AG04449 (cell line): ENCODE results near the gene TNFRSF21.

Experiments
- CTCF ChIA-PET: fragments of 350-600 bp; formaldehyde crosslinking; extraction: SDS; loops from one replicate; lab custom pipeline; 2021; ENCODE audit warnings: antibody characterized with exemption; lab: Yijun Ruan, JAX
- POLR2A ChIA-PET: fragments of 400-600, 350-600 bp; formaldehyde crosslinking; extraction: SDS; loops from one replicate; lab custom pipeline; 2020; ENCODE audit warnings: antibody characterized with exemption, inconsistent platforms; lab: Yijun Ruan, JAX
- DNase-seq: peaks from one replicate; pipeline ENCODE4 v3.0.0-alpha.2; 2010; ENCODE audit warnings: low read depth, low spot score
- H3K4me3 ChIP-seq: 2 replicates; pipeline ENCODE4 v1.5.1; 2011; ENCODE audit warnings: low read depth, mild to moderate bottlenecking, control low read depth, low read length
- TF ChIP-seq, protein P1 (sequence below): IDR thresholded peaks from one replicate; pipeline ENCODE4 v1.5.1; 2011; ENCODE audit warnings: mild to moderate bottlenecking, moderate library complexity, low read length, control low read depth, inconsistent platforms; ENCODE audit not compliant: insufficient read depth; ENCODE audit errors: missing control alignments

Gene TNFRSF21

GRCh38 chr6:47240277-47240890, 69.3 kb downstream of the TNFRSF21 start:
- CTCF ChIA-PET: no interaction called here
- no peak overlapping the region for H3K4me3 ChIP-seq
- no peak for DNase-seq
- POLR2A ChIA-PET: no interaction called here
- TF ChIP-seq, protein P1, sequence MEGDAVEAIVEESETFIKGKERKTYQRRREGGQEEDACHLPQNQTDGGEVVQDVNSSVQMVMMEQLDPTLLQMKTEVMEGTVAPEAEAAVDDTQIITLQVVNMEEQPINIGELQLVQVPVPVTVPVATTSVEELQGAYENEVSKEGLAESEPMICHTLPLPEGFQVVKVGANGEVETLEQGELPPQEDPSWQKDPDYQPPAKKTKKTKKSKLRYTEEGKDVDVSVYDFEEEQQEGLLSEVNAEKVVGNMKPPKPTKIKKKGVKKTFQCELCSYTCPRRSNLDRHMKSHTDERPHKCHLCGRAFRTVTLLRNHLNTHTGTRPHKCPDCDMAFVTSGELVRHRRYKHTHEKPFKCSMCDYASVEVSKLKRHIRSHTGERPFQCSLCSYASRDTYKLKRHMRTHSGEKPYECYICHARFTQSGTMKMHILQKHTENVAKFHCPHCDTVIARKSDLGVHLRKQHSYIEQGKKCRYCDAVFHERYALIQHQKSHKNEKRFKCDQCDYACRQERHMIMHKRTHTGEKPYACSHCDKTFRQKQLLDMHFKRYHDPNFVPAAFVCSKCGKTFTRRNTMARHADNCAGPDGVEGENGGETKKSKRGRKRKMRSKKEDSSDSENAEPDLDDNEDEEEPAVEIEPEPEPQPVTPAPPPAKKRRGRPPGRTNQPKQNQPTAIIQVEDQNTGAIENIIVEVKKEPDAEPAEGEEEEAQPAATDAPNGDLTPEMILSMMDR: no peak

- TF ChIP-seq, protein P1: no peak
- ChIA-PET CTCF (no interaction called here), POLR2A (no interaction called here)
- H3K4me3 ChIP-seq: no peak overlapping the region
- DNase-seq: no peak
Measured at GRCh38 chr6:47239546-47239945, 70.2 kb downstream of the TNFRSF21 start.

DNA sequence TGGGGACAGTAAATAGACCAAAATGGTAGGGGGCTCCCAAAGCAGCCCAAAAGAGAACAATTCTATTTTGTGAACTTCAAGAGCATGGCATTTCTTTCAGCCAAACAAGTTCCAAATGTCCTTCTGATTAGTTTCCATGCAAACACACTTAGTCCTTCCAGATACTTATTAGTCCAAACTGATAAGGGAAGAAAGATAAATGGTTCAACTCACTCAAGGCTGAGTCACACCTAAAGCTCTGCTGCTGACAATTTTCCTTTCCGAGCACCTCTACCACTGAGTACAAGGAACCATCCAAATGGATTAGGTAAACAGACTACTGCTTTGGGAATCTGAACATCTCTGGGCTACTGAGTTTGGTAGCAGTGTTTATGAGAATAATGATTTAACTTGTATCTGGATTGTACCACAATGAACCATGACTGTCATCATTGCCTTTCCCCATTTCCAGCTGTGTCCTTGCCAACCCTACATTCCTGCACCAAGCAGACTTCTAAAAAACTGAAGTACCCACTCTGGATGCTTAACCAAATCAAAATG, 71.2 kb downstream of the TNFRSF21 start:
- ChIA-PET POLR2A (no interaction called here), CTCF (interaction anchor here (0.7 to 1.6 kb wide), 2 partner anchors 10 to 141 kb away, joined by 3 to 7 read pairs; no protein-coding TSS in a partner anchor)
- no peak for DNase-seq
- H3K4me3 ChIP-seq: no peak overlapping the region
- TF ChIP-seq, protein P1: no peak

DNA sequence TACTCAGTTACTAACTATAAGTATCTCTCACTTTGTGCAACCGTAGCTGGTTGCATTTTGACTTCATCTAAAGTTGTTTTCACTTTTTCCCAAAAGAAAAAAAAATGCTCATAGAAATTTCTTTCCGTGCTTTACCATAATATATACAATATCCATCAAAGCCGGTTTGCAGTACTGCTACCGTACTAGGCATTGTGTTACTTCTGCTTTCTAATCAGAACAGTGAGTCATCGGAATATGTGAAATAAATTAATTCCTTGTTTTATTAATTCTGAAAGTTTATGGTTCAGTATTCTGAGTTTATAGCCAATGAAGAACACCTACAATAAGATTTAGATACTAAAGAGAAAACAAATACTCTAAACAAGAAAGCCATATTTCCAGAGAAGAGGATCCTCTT, 72.5 kb downstream of the TNFRSF21 start:
- no peak overlapping the region for H3K4me3 ChIP-seq
- POLR2A ChIA-PET: no interaction called here
- CTCF ChIA-PET: interaction anchor here (1.6 kb wide), 1 partner anchor 139 kb away, joined by 7 read pairs; no protein-coding TSS in a partner anchor

GRCh38 chr6:47235964-47236760, 73.5 kb downstream of the TNFRSF21 start:
- ChIA-PET CTCF (no interaction called here), POLR2A (no interaction called here)
- TF ChIP-seq, protein P1: no peak
- no peak overlapping the region for H3K4me3 ChIP-seq
- DNase-seq: no peak

More for the DNA sequence above, 72.5 kb downstream of the TNFRSF21 start:
- no peak for DNase-seq
- TF ChIP-seq, protein P1: no peak

DNA sequence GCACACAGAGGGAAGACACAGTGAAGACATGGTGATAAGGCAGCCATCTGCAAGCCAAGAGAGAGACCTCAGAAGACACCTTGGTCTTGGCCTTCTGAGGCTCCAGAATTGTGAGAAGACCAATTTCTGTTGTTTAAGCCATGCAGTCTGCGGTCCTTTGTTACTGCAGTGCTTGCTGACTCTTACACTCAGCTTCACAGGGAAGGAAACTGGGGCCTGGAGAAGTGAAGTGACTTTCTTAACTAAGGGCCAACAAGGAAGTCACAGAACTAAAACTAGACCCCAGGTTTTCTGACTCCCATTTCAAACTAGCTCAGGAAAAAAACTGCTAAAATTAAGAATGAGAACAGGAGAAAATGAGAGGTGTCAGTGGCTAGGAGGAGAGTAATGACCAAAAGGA, 74.3 kb downstream of the TNFRSF21 start:
- DNase-seq: no peak
- ChIA-PET POLR2A (interaction anchor here (0.6 kb wide), 1 partner anchor 9 kb away, joined by 3 read pairs; no protein-coding TSS in a partner anchor), CTCF (no interaction called here)
- TF ChIP-seq, protein P1: no peak
- H3K4me3 ChIP-seq: no peak overlapping the region
